Calu3 (cell line): ENCODE results near the gene SLC39A9. TPM values are rescaled to one million over a fixed set of nuclear protein-coding genes. Genes with fewer than 3 reads are reported as not detected.

ENCODE experiments used
- BruUV-seq: library from RNA; stranded (reverse); fragments of 400-500 nt; replicated peaks from 2 replicates; lab custom pipeline; 2021; lab: Mats Ljungman, UMichigan
- CTCF ChIA-PET: fragments of 300-600 bp; sonication (Branson Sonifier 250); formaldehyde crosslinking; loops from one replicate; lab custom pipeline; 2022; ENCODE audit warnings: antibody characterized with exemption; lab: Charles Lee
- DNase-seq: peaks from one replicate; pipeline ENCODE4 v3.0.0; 2022
- H3K27ac Mint-ChIP-seq: one replicate; pipeline ENCODE4 v1.8.0; 2022; ENCODE audit warnings: mixed read lengths; ENCODE audit not compliant: unreplicated experiment
- H3K27me3 Mint-ChIP-seq: one replicate; pipeline ENCODE4 v1.8.0; 2022; ENCODE audit warnings: mixed read lengths; ENCODE audit not compliant: unreplicated experiment
- H3K36me3 Mint-ChIP-seq: one replicate; pipeline ENCODE4 v1.8.0; 2022; ENCODE audit warnings: mild to moderate bottlenecking, moderate library complexity, mixed read lengths; ENCODE audit not compliant: insufficient read depth, unreplicated experiment
- H3K4me1 Mint-ChIP-seq: one replicate; pipeline ENCODE4 v1.8.0; 2022; ENCODE audit warnings: mild to moderate bottlenecking, low read depth, mixed read lengths; ENCODE audit not compliant: unreplicated experiment
- H3K4me3 Mint-ChIP-seq: one replicate; pipeline ENCODE4 v1.8.0; 2022; ENCODE audit warnings: mild to moderate bottlenecking, low read depth, moderate library complexity, mixed read lengths; ENCODE audit not compliant: unreplicated experiment
- H3K9me3 Mint-ChIP-seq: one replicate; pipeline ENCODE4 v1.8.0; 2022; ENCODE audit warnings: low read depth, mixed read lengths; ENCODE audit not compliant: unreplicated experiment
- intact Hi-C: fragments of 100-400 bp; cut with micrococcal nuclease; formaldehyde crosslinking; loops from one replicate; pipeline ENCODE4 v1.10.0; 2022; ENCODE audit not compliant: unreplicated experiment
- total RNA-seq: library from RNA; stranded (reverse); gene quantifications from 2 replicates; pipeline ENCODE4 v1.2.3, GENCODE V29; 2022
- TF ChIP-seq, protein P1 (sequence below): fragments of 200-600 bp; IDR thresholded peaks from one replicate; pipeline ENCODE4 v1.8.0; 2022; ENCODE audit warnings: antibody characterized with exemption; ENCODE audit not compliant: unreplicated experiment

SLC39A9 gene
- total RNA-seq, 1 experiment from 2014 or later = 94.7 TPM

DNA sequence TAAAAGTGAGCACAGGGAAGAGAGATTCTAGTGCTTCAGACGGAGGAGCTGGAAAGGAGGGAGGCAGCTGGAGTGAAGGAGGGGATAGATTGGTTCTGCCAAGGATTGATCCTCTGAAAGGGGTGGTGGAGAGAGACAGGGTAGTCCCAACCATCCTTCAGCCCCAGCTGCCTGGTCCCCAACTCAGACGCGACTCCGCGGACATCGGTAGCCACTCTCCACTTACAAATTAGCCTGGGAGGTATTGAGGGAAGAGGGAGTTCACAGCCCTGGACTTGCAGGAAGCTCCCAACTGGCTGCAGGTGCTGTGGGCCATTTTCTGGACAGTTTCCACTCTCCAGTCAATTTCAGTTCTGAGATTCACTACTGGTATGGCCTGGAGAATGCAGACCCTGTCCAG, 87.2 kb downstream of the SLC39A9 start:
- H3K27me3 Mint-ChIP-seq = peaks cover 68% of the 10 kb centered on the region
- no TSS peak for BruUV-seq
- no peaks in the 10 kb centered on the region for H3K4me1 Mint-ChIP-seq
- intact Hi-C loops = no loop called here
- H3K4me3 Mint-ChIP-seq = no peak overlapping the region
- DNase-seq = no peak
- CTCF ChIA-PET = interaction anchor here (1.9 kb wide), 1 partner anchor 8 kb away, joined by 5 read pairs; no protein-coding TSS in a partner anchor
- H3K9me3 Mint-ChIP-seq = no peaks in the 10 kb centered on the region
- H3K36me3 Mint-ChIP-seq = peaks cover 4% of the 10 kb centered on the region
- TF ChIP-seq, protein P1, sequence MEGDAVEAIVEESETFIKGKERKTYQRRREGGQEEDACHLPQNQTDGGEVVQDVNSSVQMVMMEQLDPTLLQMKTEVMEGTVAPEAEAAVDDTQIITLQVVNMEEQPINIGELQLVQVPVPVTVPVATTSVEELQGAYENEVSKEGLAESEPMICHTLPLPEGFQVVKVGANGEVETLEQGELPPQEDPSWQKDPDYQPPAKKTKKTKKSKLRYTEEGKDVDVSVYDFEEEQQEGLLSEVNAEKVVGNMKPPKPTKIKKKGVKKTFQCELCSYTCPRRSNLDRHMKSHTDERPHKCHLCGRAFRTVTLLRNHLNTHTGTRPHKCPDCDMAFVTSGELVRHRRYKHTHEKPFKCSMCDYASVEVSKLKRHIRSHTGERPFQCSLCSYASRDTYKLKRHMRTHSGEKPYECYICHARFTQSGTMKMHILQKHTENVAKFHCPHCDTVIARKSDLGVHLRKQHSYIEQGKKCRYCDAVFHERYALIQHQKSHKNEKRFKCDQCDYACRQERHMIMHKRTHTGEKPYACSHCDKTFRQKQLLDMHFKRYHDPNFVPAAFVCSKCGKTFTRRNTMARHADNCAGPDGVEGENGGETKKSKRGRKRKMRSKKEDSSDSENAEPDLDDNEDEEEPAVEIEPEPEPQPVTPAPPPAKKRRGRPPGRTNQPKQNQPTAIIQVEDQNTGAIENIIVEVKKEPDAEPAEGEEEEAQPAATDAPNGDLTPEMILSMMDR = no peak
- no peak overlapping the region for H3K27ac Mint-ChIP-seq

DNA sequence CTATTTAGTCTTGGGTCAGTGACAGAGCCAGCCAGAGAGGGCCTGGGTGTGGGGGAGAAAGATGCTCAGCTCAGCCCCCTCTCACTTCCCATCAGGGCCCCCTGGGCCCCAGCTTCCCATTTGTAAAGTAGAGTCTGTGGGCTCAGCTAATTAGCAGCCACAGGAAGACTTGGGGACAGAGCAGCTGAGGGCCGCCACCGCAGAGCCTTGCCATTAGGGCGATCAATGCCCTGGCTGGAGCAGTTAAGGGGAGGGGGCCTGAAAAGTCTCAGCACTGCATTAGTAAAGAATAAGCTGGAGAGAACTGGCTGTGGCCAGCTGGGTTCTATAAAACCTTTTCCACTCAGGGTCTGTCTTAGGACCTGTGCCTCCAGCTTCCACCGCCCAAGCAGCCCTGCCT, 88.7 kb downstream of the SLC39A9 start:
- Mint-ChIP-seq H3K4me3 (no peak overlapping the region), H3K9me3 (no peaks in the 10 kb centered on the region), H3K4me1 (no peaks in the 10 kb centered on the region), H3K27ac (no peak overlapping the region), H3K27me3 (peaks cover 82% of the 10 kb centered on the region), H3K36me3 (peaks cover 4% of the 10 kb centered on the region)
- DNase-seq = no peak
- TF ChIP-seq, protein P1 = no peak
- intact Hi-C loops = no loop called here
- CTCF ChIA-PET = interaction anchor here (1.0 kb wide), 1 partner anchor 12 kb away, joined by 3 read pairs; no protein-coding TSS in a partner anchor
- no TSS peak for BruUV-seq

DNA sequence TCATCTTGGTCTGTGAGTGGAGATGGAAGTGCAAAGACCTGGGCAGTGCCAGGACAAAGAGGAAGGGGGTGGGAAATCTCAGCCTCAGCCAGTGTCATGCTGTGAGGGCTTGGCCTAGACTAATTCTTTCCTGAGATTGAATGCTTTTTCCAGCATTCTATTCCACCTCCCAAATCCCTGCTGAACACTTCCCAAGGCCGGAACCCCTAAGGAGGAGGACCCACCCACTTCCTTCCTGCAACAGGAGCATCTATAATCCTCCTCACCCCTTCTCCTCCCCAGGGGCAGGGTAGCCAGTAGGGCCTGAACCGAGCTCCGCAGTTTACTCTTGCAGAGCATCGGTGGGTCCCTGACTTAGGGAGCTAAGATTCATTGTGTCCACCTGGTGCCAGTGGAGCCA, 89.3 kb downstream of the SLC39A9 start:
- no peaks in the 10 kb centered on the region for H3K4me1 Mint-ChIP-seq
- peaks cover 4% of the 10 kb centered on the region for H3K36me3 Mint-ChIP-seq
- no peak overlapping the region for H3K27ac Mint-ChIP-seq
- DNase-seq = no peak
- TF ChIP-seq, protein P1 = no peak
- intact Hi-C loops = no loop called here
- H3K9me3 Mint-ChIP-seq = no peaks in the 10 kb centered on the region
- BruUV-seq = no TSS peak
- CTCF ChIA-PET = no interaction called here
- H3K27me3 Mint-ChIP-seq = peaks cover 82% of the 10 kb centered on the region
- no peak overlapping the region for H3K4me3 Mint-ChIP-seq

DNA sequence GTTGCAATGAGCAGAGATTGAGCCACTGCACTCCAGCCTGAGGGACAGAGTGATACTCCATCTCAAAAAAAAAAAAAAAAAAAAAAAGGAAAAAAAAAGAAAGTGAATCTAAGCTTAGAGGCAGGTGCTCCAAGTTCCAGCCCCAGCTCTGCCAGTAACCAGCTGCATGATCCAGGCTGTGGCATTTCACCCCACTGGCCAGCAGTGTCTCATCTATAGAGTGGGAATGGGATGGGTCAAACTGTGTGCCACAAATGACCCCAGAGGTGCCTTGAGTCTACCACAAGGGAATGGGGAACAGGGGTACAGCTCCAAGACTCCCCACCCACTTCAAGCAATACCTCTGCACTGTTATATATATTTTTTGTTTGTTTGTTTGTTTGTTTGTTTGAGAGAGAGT, 91.0 kb downstream of the SLC39A9 start:
- peaks cover 88% of the 10 kb centered on the region for H3K27me3 Mint-ChIP-seq
- H3K9me3 Mint-ChIP-seq = no peaks in the 10 kb centered on the region

More for the DNA sequence above, 91.0 kb downstream of the SLC39A9 start:
- TF ChIP-seq, protein P1 = no peak
- no peaks in the 10 kb centered on the region for H3K4me1 Mint-ChIP-seq
- H3K27ac Mint-ChIP-seq = no peak overlapping the region
- H3K36me3 Mint-ChIP-seq = no peaks in the 10 kb centered on the region
- intact Hi-C loops = no loop called here
- DNase-seq = no peak
- H3K4me3 Mint-ChIP-seq = no peak overlapping the region
- CTCF ChIA-PET = no interaction called here
- no TSS peak for BruUV-seq
